OCI-LY1 (cell line): ENCODE measurements around the gene RASSF9.

Experiments
- H2AFZ ChIP-seq: fragments of 200-600 bp; sonication (generic), shearing (Covaris generic); 2 replicates; pipeline ENCODE4 v1.6.0; 2014; ENCODE audit warnings: antibody characterized with exemption, mild to moderate bottlenecking, low read length
- H3F3A ChIP-seq: fragments of 200-600 bp; sonication (generic), shearing (Covaris generic); 2 replicates; pipeline ENCODE4 v1.6.0; 2014; ENCODE audit warnings: mild to moderate bottlenecking, antibody characterized with exemption, low read length, moderate library complexity; ENCODE audit not compliant: insufficient read depth
- H3K27ac ChIP-seq: fragments of 200-600 bp; sonication (generic); 2 replicates; pipeline ENCODE4 v1.5.1; 2014; ENCODE audit warnings: low read length, mixed run types, mild to moderate bottlenecking, low read depth; ENCODE audit not compliant: poor library complexity, severe bottlenecking
- H3K27me3 ChIP-seq: fragments of 200-600 bp; sonication (generic); 2 replicates; pipeline ENCODE4 v1.6.0; 2014; ENCODE audit warnings: antibody characterized with exemption, mild to moderate bottlenecking, low read length, moderate library complexity; ENCODE audit not compliant: insufficient read depth
- H3K36me3 ChIP-seq: fragments of 200-600 bp; sonication (generic); 2 replicates; pipeline ENCODE4 v1.6.1; 2014; ENCODE audit warnings: mild to moderate bottlenecking, antibody characterized with exemption, low read length, moderate library complexity, mixed read lengths; ENCODE audit not compliant: insufficient read depth
- H3K4me1 ChIP-seq: fragments of 200-600 bp; sonication (generic); 2 replicates; pipeline ENCODE4 v1.5.1; 2014; ENCODE audit warnings: mild to moderate bottlenecking, low read length, moderate library complexity; ENCODE audit not compliant: insufficient read depth, severe bottlenecking
- H3K4me2 ChIP-seq: fragments of 200-600 bp; sonication (generic), shearing (Covaris generic); 2 replicates; pipeline ENCODE4 v1.6.1; 2014; ENCODE audit warnings: low read length
- H3K4me3 ChIP-seq: fragments of 200-600 bp; sonication (generic); 2 replicates; pipeline ENCODE4 v1.5.1; 2014; ENCODE audit warnings: low read length, low read depth, mild to moderate bottlenecking, mixed read lengths; ENCODE audit not compliant: poor library complexity, severe bottlenecking
- H3K79me2 ChIP-seq: fragments of 200-600 bp; shearing (Covaris generic); 2 replicates; pipeline ENCODE4 v1.6.1; 2016; ENCODE audit warnings: mixed run types, low read length, mixed read lengths; ENCODE audit not compliant: insufficient read depth
- H3K9ac ChIP-seq: fragments of 200-600 bp; sonication (generic), shearing (Covaris generic); 2 replicates; pipeline ENCODE4 v1.6.1; 2014; ENCODE audit warnings: mild to moderate bottlenecking, low read length, mixed read lengths
- H3K9me2 ChIP-seq: fragments of 200-600 bp; sonication (generic), shearing (Covaris generic); 2 replicates; pipeline ENCODE4 v1.6.1; 2014; ENCODE audit warnings: low read depth, mild to moderate bottlenecking, low read length, mixed read lengths
- H3K9me3 ChIP-seq: fragments of 200-600 bp; shearing (Covaris generic); 2 replicates; pipeline ENCODE4 v1.6.1; 2014; ENCODE audit warnings: low read length, mixed read lengths
- H4K20me1 ChIP-seq: fragments of 200-600 bp; sonication (generic), shearing (Covaris generic); 2 replicates; pipeline ENCODE4 v1.6.0; 2016; ENCODE audit warnings: mild to moderate bottlenecking, low read length; ENCODE audit not compliant: insufficient read depth
- EZH2 ChIP-seq: fragments of 200-600 bp; sonication (generic), shearing (Covaris generic); IDR thresholded peaks from 2 replicates; pipeline ENCODE4 v1.8.0; 2017; ENCODE audit warnings: borderline replicate concordance, mixed run types, mild to moderate bottlenecking, antibody characterized with exemption, low read length, moderate library complexity, mixed read lengths
- TF ChIP-seq, protein P1 (sequence below): fragments of 200-600 bp; sonication (generic), shearing (Covaris generic); IDR thresholded peaks from 2 replicates; pipeline ENCODE4 v1.5.1; 2017; ENCODE audit warnings: mild to moderate bottlenecking, antibody characterized with exemption, low read length, moderate library complexity, mixed read lengths

Gene RASSF9

GRCh38 chr12:85874031-85874461 is 37.8 kb upstream of the RASSF9 start, which contains the start of gene NTS:
TSS of gene NTS (plus strand) at chr12:85874295. CDS start at chr12:85874404, 109 bp downstream.
- Histone ChIP-seq H3K4me3 (no peak within 1 kb of the TSS), H3K9ac (no peak within 1 kb of the TSS), H2AFZ (no peak within 1 kb of the TSS), H3K4me1 (no peaks in the 10 kb centered on the region), H3K27ac (no peak within 1 kb of the TSS), H3K27me3 (no peaks in the 10 kb centered on the region), H4K20me1 (no peaks in the 10 kb centered on the region), H3K4me2 (no peak within 1 kb of the TSS), H3F3A (no peaks in the 10 kb centered on the region), H3K9me3 (no peaks in the 10 kb centered on the region), H3K36me3 (no peaks in the 10 kb centered on the region), H3K79me2 (no peaks in the 10 kb centered on the region), H3K9me2 (no peaks in the 10 kb centered on the region)
- TF ChIP-seq, protein P1, sequence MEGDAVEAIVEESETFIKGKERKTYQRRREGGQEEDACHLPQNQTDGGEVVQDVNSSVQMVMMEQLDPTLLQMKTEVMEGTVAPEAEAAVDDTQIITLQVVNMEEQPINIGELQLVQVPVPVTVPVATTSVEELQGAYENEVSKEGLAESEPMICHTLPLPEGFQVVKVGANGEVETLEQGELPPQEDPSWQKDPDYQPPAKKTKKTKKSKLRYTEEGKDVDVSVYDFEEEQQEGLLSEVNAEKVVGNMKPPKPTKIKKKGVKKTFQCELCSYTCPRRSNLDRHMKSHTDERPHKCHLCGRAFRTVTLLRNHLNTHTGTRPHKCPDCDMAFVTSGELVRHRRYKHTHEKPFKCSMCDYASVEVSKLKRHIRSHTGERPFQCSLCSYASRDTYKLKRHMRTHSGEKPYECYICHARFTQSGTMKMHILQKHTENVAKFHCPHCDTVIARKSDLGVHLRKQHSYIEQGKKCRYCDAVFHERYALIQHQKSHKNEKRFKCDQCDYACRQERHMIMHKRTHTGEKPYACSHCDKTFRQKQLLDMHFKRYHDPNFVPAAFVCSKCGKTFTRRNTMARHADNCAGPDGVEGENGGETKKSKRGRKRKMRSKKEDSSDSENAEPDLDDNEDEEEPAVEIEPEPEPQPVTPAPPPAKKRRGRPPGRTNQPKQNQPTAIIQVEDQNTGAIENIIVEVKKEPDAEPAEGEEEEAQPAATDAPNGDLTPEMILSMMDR, result no peak
- TF ChIP-seq EZH2, result no peak

GRCh38 chr12:85872497-85873091 is 36.4 kb upstream of the RASSF9 start:
- no peaks in the 10 kb centered on the region for H3K9me3 ChIP-seq
- H3K27ac ChIP-seq, result no peak overlapping the region
- H4K20me1 ChIP-seq, result no peaks in the 10 kb centered on the region
- TF ChIP-seq, protein P1, result peak; percentile 65
- TF ChIP-seq EZH2, result no peak
- no peak overlapping the region for H3K9ac ChIP-seq
- no peaks in the 10 kb centered on the region for H3K9me2 ChIP-seq
- no peak overlapping the region for H3K4me2 ChIP-seq
- no peaks in the 10 kb centered on the region for H3K36me3 ChIP-seq
- no peak overlapping the region for H2AFZ ChIP-seq
- H3K79me2 ChIP-seq, result no peaks in the 10 kb centered on the region
- H3K4me1 ChIP-seq, result no peaks in the 10 kb centered on the region
- no peak overlapping the region for H3K4me3 ChIP-seq
- H3K27me3 ChIP-seq, result no peaks in the 10 kb centered on the region
- H3F3A ChIP-seq, result no peaks in the 10 kb centered on the region

DNA sequence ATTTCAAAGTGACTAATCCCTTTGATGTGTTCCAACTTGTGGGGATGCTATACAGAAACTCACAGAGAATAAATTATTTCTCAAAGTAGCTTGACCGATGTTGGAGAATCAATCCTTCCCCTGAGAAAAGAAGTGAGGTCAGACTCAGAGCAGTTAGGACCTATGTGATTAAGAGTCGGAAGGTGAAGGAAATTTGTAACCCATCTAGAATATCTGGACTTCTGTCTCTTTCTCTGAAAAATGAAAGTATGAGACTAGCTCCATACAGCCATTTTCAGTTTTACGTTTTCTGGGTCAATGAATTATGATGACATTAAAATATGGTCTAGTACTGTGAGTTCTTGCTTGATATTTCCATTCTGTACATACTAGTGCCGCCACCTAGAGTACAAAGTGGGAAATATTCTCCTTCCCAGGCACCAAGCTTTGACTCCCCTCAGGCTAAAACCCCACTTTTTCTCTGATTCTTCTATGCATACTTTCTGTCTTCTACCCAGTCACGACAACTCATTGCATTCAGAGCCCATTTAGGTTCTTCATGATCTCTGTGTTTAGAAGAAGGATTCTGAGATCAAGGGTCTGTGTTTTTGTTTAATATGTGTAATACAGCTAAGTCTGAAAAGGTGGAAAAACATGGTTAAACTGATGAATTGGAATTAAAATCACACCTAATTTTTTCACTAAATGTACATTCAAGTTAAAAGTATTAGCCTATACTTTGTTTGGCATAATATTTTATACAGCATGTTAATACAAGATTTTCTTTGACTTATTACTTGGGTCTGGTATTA is 31.0 kb upstream of the RASSF9 start:
- H3K4me2 ChIP-seq, result no peak overlapping the region
- no peak overlapping the region for H2AFZ ChIP-seq
- H3K9me3 ChIP-seq, result no peaks in the 10 kb centered on the region
- no peaks in the 10 kb centered on the region for H3F3A ChIP-seq
- H3K4me3 ChIP-seq, result no peak overlapping the region
- H3K4me1 ChIP-seq, result no peaks in the 10 kb centered on the region
- H3K9ac ChIP-seq, result no peak overlapping the region
- no peaks in the 10 kb centered on the region for H3K27me3 ChIP-seq
- no peaks in the 10 kb centered on the region for H3K79me2 ChIP-seq
- TF ChIP-seq EZH2, result no peak
- TF ChIP-seq, protein P1, result peak; percentile 78
- H3K9me2 ChIP-seq, result no peaks in the 10 kb centered on the region
- H3K27ac ChIP-seq, result no peak overlapping the region
- H3K36me3 ChIP-seq, result no peaks in the 10 kb centered on the region
- H4K20me1 ChIP-seq, result no peaks in the 10 kb centered on the region
